HCT116 (cell line): ENCODE measurements around the gene SIPA1L3. TPM values are rescaled to one million over a fixed set of nuclear protein-coding genes. Genes with fewer than 3 reads are reported as not detected.

Experiments used
- ATAC-seq: fragments of 200-7000 bp; cut with Tn5 transposase; 2 replicates; pipeline ENCODE4 v1.9.1; 2020; ENCODE audit warnings: mild to moderate bottlenecking, moderate library complexity
- BruUV-seq: library from RNA; stranded (reverse); fragments of 400-500 nt; replicated peaks from 2 replicates; lab custom pipeline; 2021; lab: Mats Ljungman, UMichigan
- CTCF ChIA-PET: fragments of 300-600 bp; sonication (Branson Sonifier 250); formaldehyde crosslinking; loops from one replicate; lab custom pipeline; 2021; ENCODE audit warnings: antibody characterized with exemption; lab: Charles Lee
- POLR2A ChIA-PET: fragments of 300-600, 350-600 bp; sonication (Branson Sonifier 250); formaldehyde crosslinking; loops from one replicate; lab custom pipeline; 2021; ENCODE audit warnings: antibody characterized with exemption; lab: Charles Lee
- RAD21 ChIA-PET, 2 experiments: fragments of 300-600 bp; sonication (Branson Sonifier 250); formaldehyde crosslinking; loops; one replicate each; lab custom pipeline; 2023; ENCODE audit warnings: low total read pairs in 2 of 2; ENCODE audit not compliant: uncharacterized antibody in 2 of 2, unreplicated experiment in 2 of 2, low non-redundant PET in 1 of 2; lab: Charles Lee
- DNase-seq: peaks from one replicate; pipeline ENCODE4 v3.0.0-alpha.2; 2010; ENCODE audit warnings: low read depth, low spot score
- H2AFZ ChIP-seq: fragments of 200-600 bp; shearing (Covaris generic), sonication (generic); 2 replicates; pipeline ENCODE4 v1.6.1; 2017; ENCODE audit warnings: low read depth, mixed run types, mixed read lengths, antibody characterized with exemption, low read length; ENCODE audit not compliant: poor library complexity, severe bottlenecking
- H3K27ac ChIP-seq: 2 replicates; pipeline ENCODE4 v1.5.1; 2012; ENCODE audit warnings: low read depth, low read length
- H3K27me3 ChIP-seq: fragments of 200-600 bp; sonication (generic); 2 replicates; pipeline ENCODE4 v1.6.1; 2016; ENCODE audit warnings: mixed run types, low read length, mixed read lengths; ENCODE audit not compliant: insufficient read depth
- H3K36me3 ChIP-seq, 2 experiments: fragments of 200-500 bp in 1 of 2; fragments of 200-600 bp in 1 of 2; sonication (Bioruptor generic) in 1 of 2; sonication (generic) in 1 of 2; 2 replicates each; pipeline versions ENCODE4 v1.5.1 to v1.6.1; 2014 to 2016; ENCODE audit warnings: low read length in 2 of 2, inconsistent platforms in 1 of 2, mixed read lengths in 1 of 2, mixed run types in 1 of 2; ENCODE audit not compliant: insufficient read depth in 2 of 2, control insufficient read depth in 1 of 2
- H3K4me1 ChIP-seq, 2 experiments: fragments of 200-600 bp in 1 of 2; sonication (generic) in 1 of 2; 2 replicates each; pipeline versions ENCODE4 v1.5.1 to v1.6.1; 2012 to 2017; ENCODE audit warnings: low read length in 2 of 2, inconsistent platforms in 1 of 2, mild to moderate bottlenecking in 1 of 2, mixed read lengths in 1 of 2, mixed run types in 1 of 2, moderate library complexity in 1 of 2; ENCODE audit not compliant: insufficient read depth in 2 of 2, control insufficient read depth in 1 of 2
- H3K4me2 ChIP-seq: fragments of 200-600 bp; sonication (generic); 2 replicates; pipeline ENCODE4 v1.6.1; 2017; ENCODE audit warnings: mixed run types, low read length, mixed read lengths
- H3K4me3 ChIP-seq, 2 experiments: fragments of 200-600 bp in 1 of 2; sonication (generic) in 1 of 2; replicated peaks in 1 of 2; 2 replicates each; pipeline ENCODE4 v1.5.1; 2011 to 2016; ENCODE audit warnings: low read length in 2 of 2, control low read depth in 1 of 2, low read depth in 1 of 2, mild to moderate bottlenecking in 1 of 2, mixed read lengths in 1 of 2, mixed run types in 1 of 2
- H3K79me2 ChIP-seq: fragments of 200-600 bp; sonication (generic); 2 replicates; pipeline ENCODE4 v1.6.1; 2017; ENCODE audit warnings: mild to moderate bottlenecking, mixed run types, low read length, moderate library complexity, mixed read lengths; ENCODE audit not compliant: insufficient read depth
- H3K9ac ChIP-seq: fragments of 200-600 bp; sonication (generic); 2 replicates; pipeline ENCODE4 v1.6.1; 2016; ENCODE audit warnings: low read length, mixed read lengths
- H3K9me2 ChIP-seq: fragments of 200-600 bp; sonication (generic), shearing (Covaris generic); 2 replicates; pipeline ENCODE4 v1.6.1; 2017; ENCODE audit warnings: mixed run types, mild to moderate bottlenecking, moderate library complexity; ENCODE audit not compliant: insufficient read depth
- H3K9me3 ChIP-seq, 2 experiments: fragments of 200-500 bp in 1 of 2; fragments of 200-600 bp in 1 of 2; sonication (Bioruptor generic) in 1 of 2; sonication (generic) in 1 of 2; 2 replicates each; pipeline ENCODE4 v1.6.1; 2014 to 2017; ENCODE audit warnings: low read length in 2 of 2, mixed read lengths in 2 of 2, inconsistent platforms in 1 of 2, low read depth in 1 of 2, mild to moderate bottlenecking in 1 of 2, mixed run types in 1 of 2, moderate library complexity in 1 of 2; ENCODE audit not compliant: control insufficient read depth in 1 of 2, insufficient read depth in 1 of 2
- H4K20me1 ChIP-seq: fragments of 200-600 bp; sonication (generic), shearing (Covaris generic); 2 replicates; pipeline ENCODE4 v1.6.1; 2017; ENCODE audit warnings: mixed run types, mild to moderate bottlenecking, moderate library complexity; ENCODE audit not compliant: insufficient read depth
- ATF3 ChIP-seq: IDR thresholded peaks from 2 replicates; pipeline ENCODE4 v1.6.1; 2012
- CBX3 ChIP-seq: IDR thresholded peaks from 2 replicates; pipeline ENCODE4 v1.6.1; 2012; ENCODE audit warnings: low read depth
- CEBPB ChIP-seq: IDR thresholded peaks from 2 replicates; pipeline ENCODE4 v1.6.1; 2012; ENCODE audit warnings: low read depth
- CTCF ChIP-seq, 3 experiments: fragments of 200-600 bp in 1 of 3; sonication (generic) in 1 of 3; IDR thresholded peaks in 2 of 3; conservative IDR thresholded peaks in 1 of 3; 2 replicates each; pipeline ENCODE4 v1.5.1; 2012 to 2017; ENCODE audit warnings: low read depth in 2 of 3, low read length in 2 of 3, antibody characterized with exemption in 1 of 3, borderline replicate concordance in 1 of 3, control low read depth in 1 of 3, mild to moderate bottlenecking in 1 of 3, mixed read lengths in 1 of 3, mixed run types in 1 of 3, moderate library complexity in 1 of 3; ENCODE audit not compliant: insufficient read depth in 1 of 3
- EZH2 ChIP-seq: fragments of 200-600 bp; sonication (generic); IDR thresholded peaks from 2 replicates; pipeline ENCODE4 v1.6.1; 2017; ENCODE audit warnings: antibody characterized with exemption, mixed run types
- EZH2phosphoT487 ChIP-seq: fragments of 200-600 bp; IDR thresholded peaks from 2 replicates; pipeline ENCODE4 v1.6.1; 2018; ENCODE audit warnings: antibody characterized with exemption, borderline replicate concordance
- FOSL1 ChIP-seq: IDR thresholded peaks from 2 replicates; pipeline ENCODE4 v1.6.1; 2012; ENCODE audit warnings: low read depth
- JUND ChIP-seq: IDR thresholded peaks from 2 replicates; pipeline ENCODE4 v1.6.1; 2012
- MAX ChIP-seq: IDR thresholded peaks from 2 replicates; pipeline ENCODE4 v1.6.1; 2012
- POLR2A ChIP-seq: IDR thresholded peaks from 2 replicates; pipeline ENCODE4 v1.7.0; 2011; ENCODE audit warnings: borderline replicate concordance; ENCODE audit not compliant: insufficient read depth, insufficient read length; ENCODE audit errors: extremely low read depth
- POLR2AphosphoS5 ChIP-seq: IDR thresholded peaks from 2 replicates; pipeline ENCODE4 v1.6.1; 2011; ENCODE audit warnings: mild to moderate bottlenecking, low read depth, low read length, moderate library complexity
- RAD21 ChIP-seq: IDR thresholded peaks from 2 replicates; pipeline ENCODE4 v1.6.1; 2012; ENCODE audit warnings: low read depth, mild to moderate bottlenecking
- SIN3A ChIP-seq: IDR thresholded peaks from 2 replicates; pipeline ENCODE4 v1.6.1; 2012; ENCODE audit warnings: low read depth
- SP1 ChIP-seq: IDR thresholded peaks from 2 replicates; pipeline ENCODE4 v1.6.1; 2012; ENCODE audit warnings: low read depth
- SRF ChIP-seq: IDR thresholded peaks from 2 replicates; pipeline ENCODE4 v1.6.1; 2012; ENCODE audit warnings: low read depth
- ZBTB33 ChIP-seq: IDR thresholded peaks from 2 replicates; pipeline ENCODE4 v1.6.1; 2011; ENCODE audit warnings: mild to moderate bottlenecking, low read length, moderate library complexity; ENCODE audit not compliant: insufficient replicate concordance; ENCODE audit errors: extremely low read depth
- ZFX ChIP-seq: fragments of 450-650 bp; IDR thresholded peaks from 2 replicates; pipeline ENCODE4 v1.6.1; 2017
- ZNF274 ChIP-seq: fragments of 200-500 bp; sonication (Bioruptor generic); IDR thresholded peaks from 2 replicates; pipeline ENCODE4 v1.6.1; 2014; ENCODE audit warnings: mild to moderate bottlenecking, low read depth, low read length, inconsistent platforms
- intact Hi-C: fragments of 100-400 bp; cut with micrococcal nuclease; formaldehyde crosslinking; loops from 2 replicates; pipeline ENCODE4 v1.10.0; 2022
- total RNA-seq: library from RNA; stranded (reverse); gene quantifications from one replicate; pipeline ENCODE4 v1.2.1, GENCODE V29; 2021; ENCODE audit not compliant: unreplicated experiment

SIPA1L3 gene
- total RNA-seq, 1 experiment from 2014 or later = 41.8 TPM

- DNase-seq (no peak), ATAC-seq (no peak)
- Histone ChIP-seq H3K79me2 (no peaks in the 10 kb centered on the region), H3K4me2 (no peak overlapping the region), H3K4me1 (peaks cover 15 to 46% of the 10 kb centered on the region in 2 experiments), H3K4me3 (no peak overlapping the region), H3K27me3 (no peaks in the 10 kb centered on the region), H4K20me1 (no peaks in the 10 kb centered on the region), H3K27ac (no peak overlapping the region), H3K36me3 (no peaks in the 10 kb centered on the region), H3K9me2 (no peaks in the 10 kb centered on the region), H3K9me3 (no peaks in the 10 kb centered on the region), H3K9ac (no peak overlapping the region), H2AFZ (no peak overlapping the region)
- BruUV-seq = no TSS peak
- RAD21 ChIA-PET = interaction anchor here in 1 of 2 experiments (0.6 kb wide), 1 partner anchor 86 kb away, joined by 3 read pairs; no protein-coding TSS in a partner anchor
- CTCF ChIA-PET = no interaction called here
- TF ChIP-seq RAD21 = no peak
- no peak for TF ChIP-seq FOSL1
- no peak for TF ChIP-seq ZBTB33
- TF ChIP-seq JUND = no peak
- no peak for TF ChIP-seq CBX3
- no peak for TF ChIP-seq CEBPB
- no peak for TF ChIP-seq SIN3A
- TF ChIP-seq ATF3 = no peak
- no peak for TF ChIP-seq SRF
- TF ChIP-seq POLR2A = no peak
- no peak for TF ChIP-seq SP1
- no peak for TF ChIP-seq EZH2phosphoT487
- no peak for TF ChIP-seq MAX
- TF ChIP-seq POLR2AphosphoS5 = no peak
- no peak for TF ChIP-seq EZH2
- no peak for TF ChIP-seq ZNF274
- no peak for TF ChIP-seq CTCF (IDR thresholded peaks at IDR 0.05 in 2 of 3, conservative IDR thresholded peaks at IDR 0.05 in 1 of 3; ENCODE audit: borderline replicate concordance in 1 of 3, insufficient read depth in 1 of 3, low read depth in 2 of 3, low read length in 2 of 3)
- no peak for TF ChIP-seq ZFX
- POLR2A ChIA-PET = no interaction called here
- intact Hi-C loops = no loop called here
Observed at GRCh38 chr19:38248421-38248820, 341.4 kb downstream of the SIPA1L3 start.
